Natural killer cell (primary cell): ENCODE measurements around the gene TMOD3. TPM values are rescaled to one million over a fixed set of nuclear protein-coding genes. Genes with fewer than 3 reads are reported as not detected.

Experiments used
- ATAC-seq, 3 donors: fragments of 150-1000 bp in 2 of 3; fragments of 200-7000 bp in 1 of 3; cut with Tn5 transposase; 1 replicate in 1 of 3; 2 replicates in 2 of 3; pipeline ENCODE4 v1.10.0; 2021; ENCODE audit warnings: mild to moderate bottlenecking in 2 of 3, moderate library complexity in 2 of 3
- DNase-seq, 2 donors: peaks; one replicate each; pipeline versions ENCODE4 v3.0.0 to v3.0.0-alpha.2; 2013 to 2021; ENCODE audit warnings: mixed read lengths in 1 of 2
- H3K27ac ChIP-seq: one replicate; pipeline ENCODE4 v1.5.1; 2013; ENCODE audit warnings: mild to moderate bottlenecking, low read length
- H3K27me3 ChIP-seq: one replicate; pipeline ENCODE4 v1.6.1; 2013; ENCODE audit warnings: low read length; ENCODE audit not compliant: control insufficient read depth, insufficient read depth
- H3K36me3 ChIP-seq: one replicate; pipeline ENCODE4 v1.6.1; 2013; ENCODE audit warnings: low read length; ENCODE audit not compliant: control insufficient read depth, insufficient read depth
- H3K4me1 ChIP-seq: one replicate; pipeline ENCODE4 v1.6.1; 2013; ENCODE audit warnings: low read length; ENCODE audit not compliant: control insufficient read depth, insufficient read depth
- H3K4me3 ChIP-seq: one replicate; pipeline ENCODE4 v1.5.1; 2013; ENCODE audit warnings: low read length
- H3K9me3 ChIP-seq: one replicate; pipeline ENCODE4 v1.6.1; 2013; ENCODE audit warnings: low read length; ENCODE audit not compliant: control insufficient read depth, insufficient read depth
- H3K27ac Mint-ChIP-seq, 2 donors: one replicate each; pipeline ENCODE4 v1.8.0; 2022; ENCODE audit warnings: mild to moderate bottlenecking in 2 of 2, mixed read lengths in 2 of 2, moderate library complexity in 1 of 2
- H3K27me3 Mint-ChIP-seq, 2 donors: one replicate each; pipeline ENCODE4 v1.8.0; 2022; ENCODE audit warnings: low read depth in 2 of 2, mixed read lengths in 2 of 2
- H3K36me3 Mint-ChIP-seq: one replicate; pipeline ENCODE4 v1.8.0; 2022; ENCODE audit warnings: mixed read lengths
- H3K4me1 Mint-ChIP-seq, 2 donors: one replicate each; pipeline ENCODE4 v1.8.0; 2022; ENCODE audit warnings: mixed read lengths in 2 of 2
- H3K4me3 Mint-ChIP-seq: one replicate; pipeline ENCODE4 v1.8.0; 2022; ENCODE audit warnings: mild to moderate bottlenecking, moderate library complexity, mixed read lengths
- H3K9me3 Mint-ChIP-seq, 2 donors: one replicate each; pipeline ENCODE4 v1.8.0; 2022; ENCODE audit warnings: mixed read lengths in 2 of 2
- CTCF ChIP-seq: fragments of 200-600 bp; IDR thresholded peaks from one replicate; pipeline ENCODE4 v1.8.0; 2022; ENCODE audit warnings: antibody characterized with exemption
- WGBS: methylation state at CpG from one replicate; pipeline ENCODE4 v1.1.7; 2013; ENCODE audit warnings: missing lambda C conversion rate; ENCODE audit not compliant: insufficient coverage; 5-methylcytosine and 5-hydroxymethylcytosine counted together
- intact Hi-C: fragments of 100-400 bp; cut with micrococcal nuclease; formaldehyde crosslinking; loops from one replicate; pipeline ENCODE4 v1.14.2; 2022
- total RNA-seq, 4 donors: library from RNA; stranded (reverse); fragments of 120-200 nt in 1 of 4; gene quantifications; one replicate each; pipeline versions ENCODE4 v1.2.3 to v1.2.4, GENCODE V29; 2013 to 2022

The TMOD3 gene
- total RNA-seq, 3 donors from 2014 or later (not counting 1 experiment from before 2014, with no cell fraction given): 56.5 to 72.3 (median 69.4) TPM

GRCh38 chr15:51828621-51829375, 655 bp upstream of the TMOD3 start:
- no peak for TF ChIP-seq CTCF
- Histone ChIP-seq H3K9me3 (no peaks in the 10 kb centered on the region), H3K36me3 (no peaks in the 10 kb centered on the region), H3K4me3 (no peak overlapping the region), H3K27ac (no peak overlapping the region), H3K4me1 (peaks cover 9% of the 10 kb centered on the region), H3K27me3 (no peaks in the 10 kb centered on the region)
- Mint-ChIP-seq H3K9me3 (no peaks in the 10 kb centered on the region), H3K4me1 (peaks cover 44 to 45% of the 10 kb centered on the region in 2 donors), H3K27ac (peak overlapping the region; percentile 88 to 97), H3K36me3 (no peaks in the 10 kb centered on the region), H3K27me3 (peaks cover 8 to 15% of the 10 kb centered on the region in 2 donors), H3K4me3 (peak overlapping the region; percentile 97)
- whole genome bisulfite sequencing: 85% methylated on average over 8 of the region's 9 CpGs
- no peak for DNase-seq
- intact Hi-C loops: loop anchor here (10.0 kb wide), 1 partner anchor 94 kb away; the partner anchor contains the start of gene LYSMD2
- ATAC-seq: no peak

- TF ChIP-seq CTCF: no peak
- Mint-ChIP-seq H3K27me3 (peaks cover 8% of the 10 kb centered on the region in 2 donors), H3K9me3 (no peaks in the 10 kb centered on the region), H3K4me3 (peak overlapping the region; percentile 97), H3K36me3 (no peaks in the 10 kb centered on the region), H3K4me1 (peaks cover 55 to 58% of the 10 kb centered on the region in 2 donors), H3K27ac (peak overlapping the region; percentile 88 to 97)
- 0% methylated on average over 7 of the region's 8 CpGs for WGBS
- Histone ChIP-seq H3K9me3 (no peaks in the 10 kb centered on the region), H3K27me3 (no peaks in the 10 kb centered on the region), H3K4me1 (peaks cover 9% of the 10 kb centered on the region), H3K36me3 (no peaks in the 10 kb centered on the region), H3K27ac (peak overlapping the region; percentile 83), H3K4me3 (peak overlapping the region; percentile 87)
- DNase-seq: peak in 1 of 2 donors; percentile 44
- intact Hi-C loops: no loop called here
- ATAC-seq: no peak
Measured at GRCh38 chr15:51830276-51830806, 888 bp downstream of the TMOD3 start.

GRCh38 chr15:51833772-51834171, 4.3 kb downstream of the TMOD3 start:
- Mint-ChIP-seq H3K27ac (peak overlapping the region in 1 of 2 donors; percentile 46), H3K4me1 (peaks cover 87 to 91% of the 10 kb centered on the region in 2 donors), H3K9me3 (no peaks in the 10 kb centered on the region), H3K4me3 (no peak overlapping the region), H3K36me3 (no peaks in the 10 kb centered on the region), H3K27me3 (no peaks in the 10 kb centered on the region)
- DNase-seq (no peak), ATAC-seq (no peak)
- H3K27me3 ChIP-seq: no peaks in the 10 kb centered on the region
- H3K9me3 ChIP-seq: no peaks in the 10 kb centered on the region
- H3K4me3 ChIP-seq: no peak overlapping the region
- H3K4me1 ChIP-seq: peaks cover 19% of the 10 kb centered on the region
- H3K27ac ChIP-seq: no peak overlapping the region
- TF ChIP-seq CTCF: no peak
- WGBS: 100% methylated on average over 1 of the region's 1 CpG
- no peaks in the 10 kb centered on the region for H3K36me3 ChIP-seq
- intact Hi-C loops: no loop called here
